Suprapubic skin (tissue), 4 donors: ENCODE measurements around the gene ZNF860. TPM values are rescaled to one million over a fixed set of nuclear protein-coding genes. Genes with fewer than 3 reads are reported as not detected.

ENCODE experiments used
- DNase-seq, 2 donors: peaks; one replicate each; pipeline ENCODE4 v3.0.0-alpha.2; 2019; ENCODE audit warnings: low spot score in 2 of 2
- H3K27ac ChIP-seq: fragments of 200-600 bp; sonication (generic); one replicate; pipeline ENCODE4 v1.5.1; 2019
- H3K27me3 ChIP-seq: fragments of 200-600 bp; sonication (generic); one replicate; pipeline ENCODE4 v1.5.1; 2019
- H3K36me3 ChIP-seq: fragments of 200-600 bp; sonication (generic); one replicate; pipeline ENCODE4 v1.5.1; 2019
- H3K4me1 ChIP-seq: fragments of 200-600 bp; sonication (generic); one replicate; pipeline ENCODE4 v1.5.1; 2019
- H3K4me3 ChIP-seq: fragments of 200-600 bp; sonication (generic); one replicate; pipeline ENCODE4 v1.5.1; 2019; ENCODE audit warnings: mild to moderate bottlenecking
- H3K9me3 ChIP-seq: fragments of 200-600 bp; sonication (generic); one replicate; pipeline ENCODE4 v1.5.1; 2019
- EP300 ChIP-seq: sonication (generic); formaldehyde crosslinking; IDR thresholded peaks from one replicate; pipeline ENCODE4 v1.6.1; 2017; ENCODE audit warnings: antibody characterized with exemption
- POLR2A ChIP-seq, 2 donors: fragments of 450-650 bp; IDR thresholded peaks; one replicate each; pipeline ENCODE4 v1.6.1; 2017; ENCODE audit warnings: antibody characterized with exemption in 2 of 2, mild to moderate bottlenecking in 2 of 2, moderate library complexity in 2 of 2
- POLR2AphosphoS5 ChIP-seq, 3 donors: sonication (generic); formaldehyde crosslinking; IDR thresholded peaks; one replicate each; pipeline ENCODE4 v1.6.1; 2017; ENCODE audit warnings: antibody characterized with exemption in 3 of 3
- WGBS: methylation state at CpG from one replicate; pipeline ENCODE4 v1.1.5; 2018; 5-methylcytosine and 5-hydroxymethylcytosine counted together
- total RNA-seq, 4 donors: library from RNA; depleted of rRNA; stranded (reverse); fragments of >200 nt; gene quantifications; one replicate each; pipeline ENCODE4 v1.1.0, GENCODE V29; 2016
- TF ChIP-seq, protein P1 (sequence below), 2 donors: fragments of 200-600 bp in 1 of 2; fragments of 450-650 bp in 1 of 2; sonication (generic) in 1 of 2; IDR thresholded peaks; one replicate each; pipeline ENCODE4 v1.5.1; 2016 to 2019; ENCODE audit warnings: antibody characterized with exemption in 2 of 2, mild to moderate bottlenecking in 1 of 2, moderate library complexity in 1 of 2

Gene ZNF860
- total RNA-seq, 4 donors from 2014 or later, result 1.2 to 3.4 (median 1.7) TPM

DNA sequence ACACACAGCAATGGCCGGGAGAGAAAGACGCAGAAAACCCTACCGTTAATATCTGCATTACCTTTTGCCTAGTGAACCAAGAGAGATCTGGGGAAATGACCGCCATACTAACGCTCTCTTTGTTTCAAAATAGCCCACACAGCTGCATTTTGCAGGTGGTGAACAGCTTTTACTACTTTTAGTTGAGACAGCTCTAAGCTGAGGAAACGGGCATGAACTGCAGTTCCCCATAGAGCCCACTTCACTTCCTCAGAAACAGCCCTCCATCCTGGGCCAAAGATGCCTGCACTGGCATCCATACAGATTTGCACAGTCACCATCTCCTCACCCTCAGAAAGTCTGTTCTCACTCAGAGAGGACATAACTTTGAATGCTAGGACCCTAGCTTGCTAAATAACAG, 45.0 kb downstream of the ZNF860 start:
- 74% methylated on average over 6 of the region's 6 CpGs for WGBS
- Histone ChIP-seq H3K4me1 (no peaks in the 10 kb centered on the region), H3K9me3 (no peaks in the 10 kb centered on the region), H3K4me3 (no peak overlapping the region), H3K27ac (no peak overlapping the region), H3K36me3 (no peaks in the 10 kb centered on the region), H3K27me3 (no peaks in the 10 kb centered on the region)
- DNase-seq, result no peak
- TF ChIP-seq EP300 (no peak), POLR2A (IDR thresholded peaks at IDR 0.05) (no peak), POLR2AphosphoS5 (IDR thresholded peaks at IDR 0.05) (no peak)
- TF ChIP-seq, protein P1, sequence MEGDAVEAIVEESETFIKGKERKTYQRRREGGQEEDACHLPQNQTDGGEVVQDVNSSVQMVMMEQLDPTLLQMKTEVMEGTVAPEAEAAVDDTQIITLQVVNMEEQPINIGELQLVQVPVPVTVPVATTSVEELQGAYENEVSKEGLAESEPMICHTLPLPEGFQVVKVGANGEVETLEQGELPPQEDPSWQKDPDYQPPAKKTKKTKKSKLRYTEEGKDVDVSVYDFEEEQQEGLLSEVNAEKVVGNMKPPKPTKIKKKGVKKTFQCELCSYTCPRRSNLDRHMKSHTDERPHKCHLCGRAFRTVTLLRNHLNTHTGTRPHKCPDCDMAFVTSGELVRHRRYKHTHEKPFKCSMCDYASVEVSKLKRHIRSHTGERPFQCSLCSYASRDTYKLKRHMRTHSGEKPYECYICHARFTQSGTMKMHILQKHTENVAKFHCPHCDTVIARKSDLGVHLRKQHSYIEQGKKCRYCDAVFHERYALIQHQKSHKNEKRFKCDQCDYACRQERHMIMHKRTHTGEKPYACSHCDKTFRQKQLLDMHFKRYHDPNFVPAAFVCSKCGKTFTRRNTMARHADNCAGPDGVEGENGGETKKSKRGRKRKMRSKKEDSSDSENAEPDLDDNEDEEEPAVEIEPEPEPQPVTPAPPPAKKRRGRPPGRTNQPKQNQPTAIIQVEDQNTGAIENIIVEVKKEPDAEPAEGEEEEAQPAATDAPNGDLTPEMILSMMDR (IDR thresholded peaks at IDR 0.05), result no peak

DNA sequence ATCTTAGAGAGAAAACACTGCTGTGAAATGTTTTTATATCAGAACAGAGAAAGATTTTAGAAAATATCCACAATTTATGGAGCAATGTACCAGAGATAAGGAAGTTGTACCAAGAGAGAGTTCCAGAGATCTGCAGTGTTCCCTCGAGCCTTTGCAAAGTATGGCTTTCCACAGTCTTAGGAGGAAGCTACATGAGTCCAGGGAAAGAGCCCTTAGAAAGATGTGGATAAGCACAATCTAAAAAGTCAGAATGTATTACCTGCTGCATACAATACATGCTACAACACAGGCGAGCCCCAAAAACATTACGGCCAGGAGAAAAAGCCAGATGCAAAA, 56.4 kb downstream of the ZNF860 start:
- H3K27ac ChIP-seq, result no peak overlapping the region
- no peaks in the 10 kb centered on the region for H3K36me3 ChIP-seq
- H3K9me3 ChIP-seq, result no peaks in the 10 kb centered on the region
- no peaks in the 10 kb centered on the region for H3K27me3 ChIP-seq
- 76% methylated on average over 3 of the region's 3 CpGs for WGBS
- peaks cover 11% of the 10 kb centered on the region for H3K4me1 ChIP-seq
- no peak for DNase-seq
- TF ChIP-seq POLR2AphosphoS5 (IDR thresholded peaks at IDR 0.05), result no peak
- no peak for TF ChIP-seq EP300
- TF ChIP-seq, protein P1 (IDR thresholded peaks at IDR 0.05), result no peak
- TF ChIP-seq POLR2A (IDR thresholded peaks at IDR 0.05), result no peak
- H3K4me3 ChIP-seq, result no peak overlapping the region

DNA sequence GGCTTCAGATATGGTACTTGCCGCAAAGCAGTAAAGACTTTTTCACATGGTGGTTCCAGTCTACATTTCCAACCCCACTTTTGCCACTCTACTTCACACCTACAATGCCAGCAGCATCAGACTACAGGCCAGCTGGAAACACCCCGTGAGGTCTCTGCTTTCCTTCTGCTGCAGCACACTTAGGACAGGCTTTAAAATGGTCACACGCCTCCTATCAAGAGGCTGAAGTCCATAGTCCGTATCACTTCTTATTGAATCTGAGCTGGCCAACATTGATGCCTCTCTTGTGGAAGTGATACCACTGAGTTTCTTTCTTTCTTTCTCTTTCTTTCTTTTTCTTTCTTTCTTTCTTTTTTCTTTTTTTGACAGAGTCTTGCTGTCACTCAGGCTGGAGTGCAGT, 59.8 kb downstream of the ZNF860 start:
- no peak for DNase-seq
- Histone ChIP-seq H3K36me3 (no peaks in the 10 kb centered on the region), H3K27ac (no peak overlapping the region), H3K4me3 (no peak overlapping the region), H3K9me3 (no peaks in the 10 kb centered on the region), H3K27me3 (no peaks in the 10 kb centered on the region), H3K4me1 (peaks cover 24% of the 10 kb centered on the region)
- WGBS, result 91% methylated on average over 4 of the region's 4 CpGs
- TF ChIP-seq POLR2AphosphoS5 (IDR thresholded peaks at IDR 0.05) (no peak), POLR2A (IDR thresholded peaks at IDR 0.05) (no peak), EP300 (no peak)
- TF ChIP-seq, protein P1 (IDR thresholded peaks at IDR 0.05), result no peak

Other genes starting within 250 kb of the ZNF860 start
- gene OSBPL10, start 488 bp upstream of the ZNF860 start, total RNA-seq, result 10 to 100 TPM; 12.5 to 38.3 (median 22.7) TPM
- gene GPD1L, start 124.9 kb downstream of the ZNF860 start, total RNA-seq, result 10 to 100 TPM; 21.4 to 79.9 (median 28.5) TPM